HEK293T (cell line): ENCODE measurements around the gene VAV3.
"Not testable (repeated sequence)": the region's sequence is repeated elsewhere in the genome, so short reads cannot be mapped to it uniquely, and the experiment has no call there.

Experiments used
- CTCF ChIA-PET: fragments of 350-600 bp; formaldehyde crosslinking; extraction: SDS; loops from one replicate; lab custom pipeline; 2021; ENCODE audit warnings: antibody characterized with exemption, inconsistent platforms; lab: Yijun Ruan, JAX
- POLR2A ChIA-PET: fragments of 350-600 bp; formaldehyde crosslinking; extraction: SDS; loops from one replicate; lab custom pipeline; 2020; ENCODE audit warnings: antibody characterized with exemption, inconsistent platforms; lab: Yijun Ruan, JAX
- DNase-seq: peaks from one replicate; pipeline ENCODE4 v3.0.0; 2012; ENCODE audit warnings: mixed read lengths; ENCODE audit errors: extremely low spot score
- ARNT ChIP-seq: fragments of 450-650 bp; IDR thresholded peaks from 2 replicates; pipeline ENCODE4 v1.6.1; 2017; ENCODE audit warnings: mild to moderate bottlenecking
- BHLHE40 ChIP-seq: fragments of 450-650 bp; IDR thresholded peaks from 2 replicates; pipeline ENCODE4 v1.6.1; 2016; ENCODE audit warnings: mild to moderate bottlenecking, moderate library complexity, borderline replicate concordance
- CTBP1 ChIP-seq: fragments of 450-650 bp; IDR thresholded peaks from 2 replicates; pipeline ENCODE4 v1.6.1; 2016; ENCODE audit warnings: borderline replicate concordance
- ELF4 ChIP-seq: fragments of 450-650 bp; IDR thresholded peaks from 2 replicates; pipeline ENCODE4 v1.6.1; 2017; ENCODE audit warnings: antibody characterized with exemption
- FOXA1 ChIP-seq: fragments of 450-650 bp; IDR thresholded peaks from 2 replicates; pipeline ENCODE4 v1.6.1; 2016; ENCODE audit warnings: mild to moderate bottlenecking
- FOXK2 ChIP-seq: fragments of 450-650 bp; IDR thresholded peaks from 2 replicates; pipeline ENCODE4 v1.6.1; 2016; ENCODE audit warnings: mild to moderate bottlenecking
- FOXM1 ChIP-seq: fragments of 450-650 bp; IDR thresholded peaks from 2 replicates; pipeline ENCODE4 v1.6.1; 2017; ENCODE audit warnings: mild to moderate bottlenecking, borderline replicate concordance
- HDGF ChIP-seq: fragments of 450-650 bp; IDR thresholded peaks from 2 replicates; pipeline ENCODE4 v1.6.1; 2017; ENCODE audit warnings: antibody characterized with exemption, borderline replicate concordance
- L3MBTL2 ChIP-seq: fragments of 450-650 bp; conservative IDR thresholded peaks from 2 replicates; pipeline ENCODE4 v1.6.1; 2016; ENCODE audit warnings: mild to moderate bottlenecking
- LEF1 ChIP-seq: fragments of 450-650 bp; IDR thresholded peaks from 2 replicates; pipeline ENCODE4 v1.6.1; 2017; ENCODE audit warnings: mild to moderate bottlenecking, borderline replicate concordance
- NFRKB ChIP-seq: fragments of 450-650 bp; IDR thresholded peaks from 2 replicates; pipeline ENCODE4 v1.6.1; 2016; ENCODE audit warnings: mild to moderate bottlenecking, moderate library complexity
- SP1 ChIP-seq: fragments of 450-650 bp; IDR thresholded peaks from 2 replicates; pipeline ENCODE4 v1.6.1; 2017
- SUZ12 ChIP-seq: fragments of 450-650 bp; IDR thresholded peaks from 2 replicates; pipeline ENCODE4 v1.6.1; 2016; ENCODE audit warnings: mild to moderate bottlenecking
- TARDBP ChIP-seq: fragments of 450-650 bp; IDR thresholded peaks from 2 replicates; pipeline ENCODE4 v1.6.1; 2016
- ZNF384 ChIP-seq: fragments of 450-650 bp; IDR thresholded peaks from 2 replicates; pipeline ENCODE4 v1.6.1; 2016
- TF ChIP-seq, protein P1 (sequence below): fragments of 450-650 bp; IDR thresholded peaks from 2 replicates; pipeline ENCODE4 v1.6.1; 2016

VAV3 gene

DNA sequence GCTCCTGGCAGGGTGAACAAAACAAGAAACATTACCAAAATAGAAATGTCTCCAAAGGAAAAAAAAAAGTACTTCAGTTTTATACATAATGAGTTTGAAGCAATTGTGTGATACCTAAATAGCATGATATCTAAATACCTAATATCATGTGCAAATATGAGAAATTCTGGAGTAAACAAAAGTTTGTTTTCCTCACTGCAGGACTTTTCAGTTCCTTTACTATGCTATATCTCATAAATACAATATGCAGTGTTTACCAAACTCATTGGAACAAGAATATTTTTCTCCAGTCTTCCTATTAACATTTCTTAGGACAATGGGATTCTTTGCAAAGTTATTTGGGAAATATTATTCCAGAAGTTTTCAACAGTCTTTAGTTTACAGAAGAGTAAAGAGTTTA is 98.1 kb downstream of the VAV3 start:
- DNase-seq: no peak
- POLR2A ChIA-PET: no interaction called here
- CTCF ChIA-PET: interaction anchor here (0.5 to 0.6 kb wide), 2 partner anchors 28 to 77 kb away, joined by 3 to 5 read pairs; no protein-coding TSS in a partner anchor

DNA sequence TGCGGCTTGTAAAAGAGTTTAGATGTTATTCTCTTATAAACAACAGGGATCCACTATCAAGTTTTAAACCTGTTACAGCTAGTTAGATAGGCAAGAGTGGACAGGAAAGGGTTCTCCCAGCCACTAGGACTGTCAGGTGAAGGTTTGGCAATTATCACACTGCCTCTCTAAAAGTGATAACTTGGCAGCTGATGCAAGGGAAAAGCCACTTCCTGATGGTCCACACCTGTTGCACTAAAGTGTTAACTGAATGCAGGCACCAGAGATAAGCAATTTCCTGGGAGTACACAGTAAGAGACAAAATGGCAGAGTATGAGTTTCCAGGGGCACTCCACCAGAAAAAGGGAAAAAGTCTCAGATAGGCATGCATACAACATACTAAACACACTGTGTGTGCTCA is 99.4 kb downstream of the VAV3 start:
- CTCF ChIA-PET: no interaction called here
- no peak for DNase-seq
- POLR2A ChIA-PET: no interaction called here
- TF ChIP-seq FOXM1: no peak
- no peak for TF ChIP-seq FOXK2
- TF ChIP-seq TARDBP: no peak
- TF ChIP-seq, protein P1, sequence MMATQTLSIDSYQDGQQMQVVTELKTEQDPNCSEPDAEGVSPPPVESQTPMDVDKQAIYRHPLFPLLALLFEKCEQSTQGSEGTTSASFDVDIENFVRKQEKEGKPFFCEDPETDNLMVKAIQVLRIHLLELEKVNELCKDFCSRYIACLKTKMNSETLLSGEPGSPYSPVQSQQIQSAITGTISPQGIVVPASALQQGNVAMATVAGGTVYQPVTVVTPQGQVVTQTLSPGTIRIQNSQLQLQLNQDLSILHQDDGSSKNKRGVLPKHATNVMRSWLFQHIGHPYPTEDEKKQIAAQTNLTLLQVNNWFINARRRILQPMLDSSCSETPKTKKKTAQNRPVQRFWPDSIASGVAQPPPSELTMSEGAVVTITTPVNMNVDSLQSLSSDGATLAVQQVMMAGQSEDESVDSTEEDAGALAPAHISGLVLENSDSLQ: no peak
- no peak for TF ChIP-seq ARNT
- no peak for TF ChIP-seq ELF4
- TF ChIP-seq L3MBTL2: no peak
- TF ChIP-seq LEF1: no peak
- no peak for TF ChIP-seq CTBP1
- TF ChIP-seq SUZ12: no peak
- no peak for TF ChIP-seq ZNF384
- no peak for TF ChIP-seq BHLHE40
- no peak for TF ChIP-seq HDGF
- TF ChIP-seq NFRKB: no peak
- TF ChIP-seq FOXA1: no peak
- TF ChIP-seq SP1: no peak

More for the DNA sequence above, 98.1 kb downstream of the VAV3 start:
- TF ChIP-seq LEF1: no peak
- no peak for TF ChIP-seq ZNF384
- TF ChIP-seq FOXK2: no peak
- no peak for TF ChIP-seq TARDBP
- TF ChIP-seq CTBP1: no peak
- no peak for TF ChIP-seq L3MBTL2
- TF ChIP-seq ELF4: no peak
- TF ChIP-seq SUZ12: no peak
- TF ChIP-seq, protein P1: no peak
- TF ChIP-seq BHLHE40: no peak
- TF ChIP-seq HDGF: no peak
- TF ChIP-seq SP1: no peak
- no peak for TF ChIP-seq ARNT
- no peak for TF ChIP-seq NFRKB
- no peak for TF ChIP-seq FOXM1
- no peak for TF ChIP-seq FOXA1

DNA sequence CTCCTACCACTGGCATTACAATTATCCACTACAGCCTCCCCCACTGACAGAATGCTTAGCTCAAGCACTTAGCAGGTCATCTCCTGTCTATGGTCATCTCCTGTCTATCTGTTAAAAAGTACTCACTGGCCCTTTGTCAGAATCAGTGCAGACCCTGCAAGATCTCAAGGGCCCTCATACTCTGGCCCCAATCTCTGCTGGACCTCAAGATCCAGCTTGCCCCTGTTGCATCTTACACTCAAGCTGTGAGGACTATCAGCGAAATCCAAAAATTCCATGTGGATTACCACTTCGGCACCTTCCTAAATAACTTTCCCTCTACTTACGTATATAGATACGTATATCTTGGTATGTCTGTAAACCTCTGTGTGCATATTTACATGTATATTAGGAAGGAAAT is 101.6 kb downstream of the VAV3 start:
- POLR2A ChIA-PET: no interaction called here
- CTCF ChIA-PET: no interaction called here
- no peak for TF ChIP-seq ELF4
- TF ChIP-seq TARDBP: no peak
- no peak for TF ChIP-seq L3MBTL2
- TF ChIP-seq FOXA1: no peak
- no peak for TF ChIP-seq SP1
- no peak for DNase-seq

DNA sequence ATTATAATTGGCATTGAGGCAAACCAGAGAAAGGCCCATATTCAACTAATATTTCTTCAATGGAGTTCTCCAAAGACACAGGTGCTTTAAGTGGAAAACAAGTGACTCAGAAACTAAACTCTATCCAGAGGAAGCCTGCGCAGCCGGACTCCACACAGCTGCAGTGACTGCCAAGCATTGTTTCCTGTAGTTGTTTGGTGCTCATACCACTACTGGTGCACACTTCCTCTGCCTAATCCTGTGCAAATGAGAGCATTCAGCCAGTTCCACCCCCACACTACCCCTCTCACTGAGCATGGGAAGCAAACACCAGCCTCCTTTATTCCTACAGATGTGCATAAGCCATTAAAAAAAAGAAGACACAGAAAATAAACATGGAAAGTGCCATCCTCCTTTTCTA is 102.9 kb downstream of the VAV3 start:
- DNase-seq: no peak
- TF ChIP-seq ARNT (no peak), ZNF384 (no peak), FOXK2 (no peak), SUZ12 (no peak), LEF1 (no peak), L3MBTL2 (no peak), NFRKB (no peak), SP1 (no peak), FOXM1 (no peak), FOXA1 (no peak), TARDBP (no peak), HDGF (no peak), ELF4 (no peak)
- CTCF ChIA-PET: no interaction called here
- POLR2A ChIA-PET: no interaction called here

DNA sequence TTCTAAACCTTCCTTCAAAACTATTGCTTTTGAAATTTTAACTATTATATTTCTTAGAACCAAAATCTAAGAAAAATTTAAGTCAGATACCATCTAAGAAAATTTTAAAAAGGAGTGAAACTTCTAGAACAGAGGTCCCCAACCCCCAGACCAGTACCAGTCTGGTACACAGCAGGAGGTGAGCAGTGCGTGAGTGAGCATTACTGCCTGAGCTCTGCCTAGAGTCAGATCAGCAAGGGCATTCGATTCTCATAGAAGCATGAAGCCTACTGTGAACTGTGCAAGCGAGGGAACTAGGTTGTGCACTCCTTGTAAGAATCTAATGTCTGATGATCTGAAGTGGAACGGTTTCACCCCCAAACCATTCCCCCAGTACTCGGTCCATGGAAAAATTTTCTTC is 106.7 kb downstream of the VAV3 start:
- TF ChIP-seq ZNF384: no peak
- no peak for TF ChIP-seq CTBP1
- no peak for TF ChIP-seq TARDBP
- no peak for TF ChIP-seq SP1
- TF ChIP-seq ELF4: no peak
- no peak for TF ChIP-seq LEF1
- TF ChIP-seq NFRKB: no peak
- ChIA-PET POLR2A (no interaction called here), CTCF (no interaction called here)
- no peak for DNase-seq

DNA sequence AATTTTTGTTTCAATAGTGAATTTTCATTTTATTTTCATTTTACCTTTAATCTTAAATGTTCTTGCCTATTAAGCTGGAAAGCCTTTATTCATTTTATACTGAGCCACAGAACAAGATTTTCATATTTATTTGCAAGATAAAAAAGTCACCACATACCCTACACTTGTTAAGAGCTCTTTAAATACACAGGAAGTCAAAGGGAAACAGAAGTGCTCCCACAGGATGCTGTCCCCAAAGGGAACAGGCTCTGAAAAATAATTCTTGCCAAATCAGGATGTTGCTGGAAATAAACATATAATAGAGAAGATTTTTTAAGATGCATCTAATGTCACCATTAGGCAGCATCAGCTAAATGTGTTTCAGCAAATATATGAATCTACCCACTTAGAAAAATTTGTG is 113.6 kb downstream of the VAV3 start:
- POLR2A ChIA-PET: interaction anchor here (1.2 kb wide), 1 partner anchor 22 kb away, joined by 3 read pairs; no protein-coding TSS in a partner anchor

DNA sequence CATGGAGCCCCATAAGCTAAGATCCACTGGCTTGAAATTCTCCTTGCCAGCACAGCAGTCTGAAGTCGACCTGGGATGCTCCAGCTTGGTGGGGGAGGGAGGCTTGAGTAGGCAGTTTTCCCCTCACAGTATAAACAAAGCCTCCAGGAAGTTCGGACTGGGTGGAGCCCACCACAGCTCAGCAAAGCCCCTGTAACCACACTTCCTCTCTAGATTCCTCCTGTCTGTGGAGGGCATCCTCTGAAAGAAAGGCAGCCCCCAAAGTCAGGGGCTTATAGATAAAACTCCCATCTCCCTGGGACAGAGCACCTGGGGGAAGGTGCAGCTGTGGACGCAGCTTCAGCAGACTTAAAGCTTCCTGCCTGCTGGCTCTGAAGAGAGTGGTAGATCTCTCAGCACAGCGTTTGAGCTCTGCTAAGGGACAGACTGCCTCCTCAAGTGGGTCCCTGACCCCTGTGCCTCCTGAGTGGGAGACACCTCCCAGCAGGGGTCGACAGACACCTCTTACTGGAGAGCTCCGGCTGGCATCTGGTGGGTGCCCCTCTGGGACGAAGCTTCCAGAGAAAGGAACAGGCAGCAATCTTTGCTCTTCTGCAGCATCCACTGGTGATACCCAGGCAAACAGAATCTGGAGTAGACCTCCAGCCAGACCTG is 120.3 kb downstream of the VAV3 start:
- CTCF ChIA-PET, DNase-seq, POLR2A ChIA-PET: not testable (repeated sequence)

More for the DNA sequence above, 113.6 kb downstream of the VAV3 start:
- DNase-seq: no peak
- TF ChIP-seq, protein P1: no peak
- TF ChIP-seq LEF1 (no peak), ZNF384 (no peak), FOXM1 (no peak), SP1 (no peak), HDGF (no peak), ARNT (no peak), ELF4 (no peak), L3MBTL2 (no peak), NFRKB (no peak), TARDBP (no peak)
- CTCF ChIA-PET: no interaction called here
